ENCODE data around the gene CCM2L. TPM values are rescaled to one million over a fixed set of nuclear protein-coding genes. Genes with fewer than 3 reads are reported as not detected.
A peak's percentile ranks its signal among the peaks of the same experiment; 100 is the strongest.

Gene CCM2L
- polyA plus RNA-seq, 3 donors, result not detected

- intact Hi-C loops (cut with micrococcal nuclease), result no loop called here
- peaks cover 6 to 8% of the 10 kb centered on the region in 2 donors for H3K4me1 ChIP-seq (ENCODE audit: control insufficient read depth in 1 of 2, insufficient read depth in 2 of 2, low read length in 2 of 2)
- 100% methylated on average over 1 of the region's 5 CpGs for WGBS (ENCODE audit: insufficient coverage)
Observed at GRCh38 chr20:32012159-32012688, 2.0 kb downstream of the CCM2L start.

GRCh38 chr20:32013326-32013725, 3.1 kb downstream of the CCM2L start:
- no peak for DNase-seq
- H3K27ac ChIP-seq (ENCODE audit: low read depth in 1 of 2, low read length in 2 of 2), result no peak overlapping the region
- no peak for TF ChIP-seq CTCF (IDR thresholded peaks at IDR 0.05)
- no peak overlapping the region for H2AFZ ChIP-seq (ENCODE audit: insufficient read depth, low read depth, low read length, poor library complexity, severe bottlenecking)
- intact Hi-C loops (cut with micrococcal nuclease), result no loop called here
- WGBS (ENCODE audit: insufficient coverage), result 82% methylated on average over 4 of the region's 7 CpGs
- H3K27me3 ChIP-seq (ENCODE audit: control insufficient read depth in 2 of 2, insufficient read depth in 2 of 2, low read length in 2 of 2), result peaks cover 15 to 35% of the 10 kb centered on the region in 2 donors
- H3K79me2 ChIP-seq (ENCODE audit: insufficient read depth, low read length), result no peaks in the 10 kb centered on the region
- peaks cover 0 to 7% (median 2%) of the 10 kb centered on the region in 7 donors for H3K9me3 Mint-ChIP-seq
- no peaks in the 10 kb centered on the region for H4K20me1 ChIP-seq (ENCODE audit: insufficient read depth, low read length)
- no peak overlapping the region for H3K4me2 ChIP-seq (replicated peaks; ENCODE audit: extremely low read depth, low read length, poor library complexity, severe bottlenecking)
- H3K4me3 ChIP-seq (replicated peaks in 1 of 3; ENCODE audit: low read depth in 2 of 3, low read length in 3 of 3), result no peak overlapping the region
- H3K9ac ChIP-seq (ENCODE audit: insufficient read depth, low read length, poor library complexity, severe bottlenecking), result no peak overlapping the region
- peaks cover 5% of the 10 kb centered on the region for H3K4me1 Mint-ChIP-seq
- H3K36me3 Mint-ChIP-seq, result no peaks in the 10 kb centered on the region
- H3K4me1 ChIP-seq (ENCODE audit: control insufficient read depth in 1 of 2, insufficient read depth in 2 of 2, low read length in 2 of 2), result peaks cover 2 to 3% of the 10 kb centered on the region in 2 donors
- H3K4me3 Mint-ChIP-seq, result no peak overlapping the region
- H3K27ac Mint-ChIP-seq, result no peak overlapping the region
- H3K9me3 ChIP-seq (replicated peaks in 1 of 2; ENCODE audit: control insufficient read depth in 1 of 2, insufficient read depth in 1 of 2, low read length in 2 of 2), result no peaks in the 10 kb centered on the region
- no peaks in the 10 kb centered on the region for H3K36me3 ChIP-seq (replicated peaks in 1 of 2; ENCODE audit: control insufficient read depth in 1 of 2, insufficient read depth in 2 of 2, low read length in 2 of 2)
- peaks cover 31 to 57% (median 38%) of the 10 kb centered on the region in 3 donors for H3K27me3 Mint-ChIP-seq (ENCODE audit: low read depth in 3 of 3)

More at GRCh38 chr20:32012159-32012688, 2.0 kb downstream of the CCM2L start:
- no peak overlapping the region for H3K4me2 ChIP-seq (replicated peaks; ENCODE audit: extremely low read depth, low read length, poor library complexity, severe bottlenecking)
- no peak overlapping the region for H3K4me3 Mint-ChIP-seq
- no peaks in the 10 kb centered on the region for H3K9me3 ChIP-seq (replicated peaks in 1 of 2; ENCODE audit: control insufficient read depth in 1 of 2, insufficient read depth in 1 of 2, low read length in 2 of 2)
- TF ChIP-seq CTCF (IDR thresholded peaks at IDR 0.05), result no peak
- no peak for DNase-seq
- H3K27ac Mint-ChIP-seq, result peak overlapping the region in 2 of 7 donors; percentile 10 to 57
- H3K27me3 ChIP-seq (ENCODE audit: control insufficient read depth in 2 of 2, insufficient read depth in 2 of 2, low read length in 2 of 2), result peaks cover 7 to 25% of the 10 kb centered on the region in 2 donors
- no peak overlapping the region for H3K9ac ChIP-seq (ENCODE audit: insufficient read depth, low read length, poor library complexity, severe bottlenecking)
- H3K36me3 Mint-ChIP-seq, result no peaks in the 10 kb centered on the region
- no peak overlapping the region for H3K4me3 ChIP-seq (replicated peaks in 1 of 3; ENCODE audit: low read depth in 2 of 3, low read length in 3 of 3)
- H4K20me1 ChIP-seq (ENCODE audit: insufficient read depth, low read length), result no peaks in the 10 kb centered on the region
- no peaks in the 10 kb centered on the region for H3K79me2 ChIP-seq (ENCODE audit: insufficient read depth, low read length)
- no peaks in the 10 kb centered on the region for H3K9me3 Mint-ChIP-seq
- peaks cover 21 to 50% (median 30%) of the 10 kb centered on the region in 3 donors for H3K27me3 Mint-ChIP-seq (ENCODE audit: low read depth in 3 of 3)
- no peaks in the 10 kb centered on the region for H3K36me3 ChIP-seq (replicated peaks in 1 of 2; ENCODE audit: control insufficient read depth in 1 of 2, insufficient read depth in 2 of 2, low read length in 2 of 2)
- H2AFZ ChIP-seq (ENCODE audit: insufficient read depth, low read depth, low read length, poor library complexity, severe bottlenecking), result no peak overlapping the region
- no peak overlapping the region for H3K27ac ChIP-seq (ENCODE audit: low read depth in 1 of 2, low read length in 2 of 2)
- H3K4me1 Mint-ChIP-seq, result peaks cover 9% of the 10 kb centered on the region

Measured in CD14-positive monocyte (primary cell).